Activated naive CD8-positive, alpha-beta T cell treated with anti-CD3 and anti-CD28 coated beads for 36 hours (primary cell): ENCODE results near the gene ANKRD13A. TPM values are rescaled to one million over a fixed set of nuclear protein-coding genes. Genes with fewer than 3 reads are reported as not detected.
"Not testable (repeated sequence)": the region's sequence is repeated elsewhere in the genome, so short reads cannot be mapped to it uniquely, and the experiment has no call there.

Experiments
- DNase-seq: peaks from one replicate; pipeline ENCODE4 v3.0.0; 2021
- H3K27ac Mint-ChIP-seq: one replicate; pipeline ENCODE4 v1.8.0; 2022; ENCODE audit warnings: mild to moderate bottlenecking, moderate library complexity, mixed read lengths
- H3K27me3 Mint-ChIP-seq: one replicate; pipeline ENCODE4 v1.8.0; 2022; ENCODE audit warnings: mild to moderate bottlenecking, mixed read lengths
- H3K36me3 Mint-ChIP-seq: one replicate; pipeline ENCODE4 v1.8.0; 2021; ENCODE audit warnings: mild to moderate bottlenecking, mixed read lengths
- H3K4me1 Mint-ChIP-seq: one replicate; pipeline ENCODE4 v1.8.0; 2021; ENCODE audit warnings: mixed read lengths
- H3K4me3 Mint-ChIP-seq: one replicate; pipeline ENCODE4 v1.8.0; 2022; ENCODE audit warnings: mild to moderate bottlenecking, moderate library complexity, mixed read lengths
- H3K9me3 Mint-ChIP-seq: one replicate; pipeline ENCODE4 v1.8.0; 2022; ENCODE audit warnings: mixed read lengths
- total RNA-seq, 2 experiments: library from RNA; stranded (reverse); gene quantifications; one replicate each; pipeline ENCODE4 v1.2.3, GENCODE V29; 2021

ANKRD13A gene
- total RNA-seq, 2 experiments from 2014 or later = 36.8 to 43.6 TPM

DNA sequence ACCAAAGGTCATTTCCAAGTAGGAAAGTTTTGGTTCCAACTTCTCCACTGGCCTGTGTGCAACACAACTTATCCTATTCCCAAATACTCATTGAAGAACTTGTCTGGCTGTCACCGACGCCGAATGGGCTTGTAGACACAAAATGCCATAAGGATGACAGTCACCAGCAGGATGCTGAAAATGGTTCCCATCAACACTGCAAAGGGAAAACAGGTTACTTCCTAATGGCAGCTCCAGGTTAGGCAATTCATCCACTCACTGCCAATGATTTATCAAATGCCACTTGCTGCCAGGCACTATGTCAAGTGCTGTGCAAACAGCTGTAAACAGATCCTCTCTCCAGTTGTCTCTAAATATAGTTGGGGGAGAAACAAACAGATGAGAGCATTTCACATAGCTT, 43.0 kb downstream of the ANKRD13A start:
- H3K4me1 Mint-ChIP-seq = peaks cover 35% of the 10 kb centered on the region
- DNase-seq = no peak
- peaks cover 20% of the 10 kb centered on the region for H3K36me3 Mint-ChIP-seq
- no peaks in the 10 kb centered on the region for H3K9me3 Mint-ChIP-seq
- H3K27ac Mint-ChIP-seq = peak overlapping the region; percentile 83
- no peaks in the 10 kb centered on the region for H3K27me3 Mint-ChIP-seq
- no peak overlapping the region for H3K4me3 Mint-ChIP-seq

DNA sequence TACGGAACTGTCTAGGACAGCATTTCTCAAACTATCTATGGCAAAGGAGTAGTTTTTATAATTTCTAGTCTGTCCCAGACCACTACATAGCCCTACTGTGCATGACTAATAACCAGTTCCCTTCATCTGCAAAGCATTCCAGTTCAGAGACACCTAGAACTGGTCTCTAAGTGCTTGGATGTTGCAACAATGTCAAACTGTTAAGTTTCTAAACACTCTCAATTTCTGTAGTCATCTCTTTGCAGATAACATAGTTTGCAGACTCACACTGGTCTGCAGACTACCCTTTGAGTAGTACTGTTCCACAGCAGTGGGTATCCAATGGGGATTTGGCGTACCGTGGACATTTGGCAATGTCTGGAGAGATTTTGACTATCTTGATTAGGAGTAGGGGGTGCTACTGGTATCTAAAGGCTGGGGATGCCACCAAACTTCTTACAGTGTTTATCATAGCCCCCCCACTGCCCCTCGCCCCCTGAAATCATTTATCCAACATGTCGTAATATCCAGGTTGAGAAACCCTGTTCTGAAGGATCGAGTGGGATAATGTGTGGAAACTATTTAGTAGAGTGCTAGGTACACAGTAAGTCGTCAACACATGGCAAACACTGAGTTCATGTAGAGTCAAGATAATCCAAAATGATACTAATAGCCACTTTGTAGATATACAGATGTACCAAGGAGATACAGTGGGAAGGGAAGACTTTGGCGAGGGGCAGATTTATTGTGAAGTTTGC, 47.4 kb downstream of the ANKRD13A start:
- Mint-ChIP-seq H3K4me1 (peaks cover 25% of the 10 kb centered on the region), H3K27ac (peak overlapping the region; percentile 45)

GRCh38 chr12:110047297-110047940, 48.2 kb downstream of the ANKRD13A start:
- Mint-ChIP-seq H3K27me3 (no peaks in the 10 kb centered on the region), H3K9me3 (no peaks in the 10 kb centered on the region), H3K4me1 (peaks cover 25% of the 10 kb centered on the region), H3K36me3 (peaks cover 6% of the 10 kb centered on the region), H3K27ac (peak overlapping the region; percentile 93), H3K4me3 (peak overlapping the region; percentile 87)
- DNase-seq = no peak

More for the DNA sequence above, 47.4 kb downstream of the ANKRD13A start:
- Mint-ChIP-seq H3K27me3 (no peaks in the 10 kb centered on the region), H3K4me3 (peak overlapping the region; percentile 29), H3K36me3 (peaks cover 10% of the 10 kb centered on the region), H3K9me3 (no peaks in the 10 kb centered on the region)
- DNase-seq = no peak

- peak; percentile 90 for DNase-seq
- H3K27me3 Mint-ChIP-seq = no peaks in the 10 kb centered on the region
- H3K9me3 Mint-ChIP-seq = no peaks in the 10 kb centered on the region
- peak within 1 kb of the TSS; percentile 93 for H3K27ac Mint-ChIP-seq
- peaks cover 20% of the 10 kb centered on the region for H3K4me1 Mint-ChIP-seq
- peak within 1 kb of the TSS; percentile 87 for H3K4me3 Mint-ChIP-seq
- H3K36me3 Mint-ChIP-seq = no peaks in the 10 kb centered on the region
Observed at GRCh38 chr12:110048242-110049027, 49.2 kb downstream of the ANKRD13A start, which contains the start of gene C12orf76. C12orf76 (minus strand) TSS chr12:110048522; CDS start chr12:110048495, 27 bp downstream.

GRCh38 chr12:110049034-110049433, 49.8 kb downstream of the ANKRD13A start:
- H3K36me3 Mint-ChIP-seq, DNase-seq, H3K9me3 Mint-ChIP-seq, H3K27me3 Mint-ChIP-seq: not testable (repeated sequence)
- Mint-ChIP-seq H3K27ac (peak overlapping the region; percentile 93), H3K4me1 (peaks cover 20% of the 10 kb centered on the region), H3K4me3 (peak overlapping the region; percentile 87)

DNA sequence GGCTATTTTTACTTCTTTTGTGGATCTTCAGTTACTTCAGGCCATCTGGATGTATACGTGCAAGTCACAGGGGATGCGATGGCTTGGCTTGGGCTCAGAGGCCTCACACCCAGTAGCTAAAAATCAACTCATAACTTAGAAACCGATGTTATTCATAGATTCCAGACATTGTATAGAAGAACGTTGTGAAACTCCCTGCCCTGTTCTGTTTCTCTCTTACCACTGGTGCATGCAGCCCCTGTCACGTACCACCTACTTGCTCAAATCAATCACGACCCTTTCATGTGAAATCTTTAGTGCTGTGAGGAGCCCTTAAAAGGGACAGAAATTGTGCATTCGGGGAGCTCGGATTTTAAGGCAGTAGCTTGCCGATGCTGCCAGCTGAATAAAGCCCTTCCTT, 50.4 kb downstream of the ANKRD13A start:
- H3K4me3 Mint-ChIP-seq = not testable (repeated sequence)
- peaks cover 20% of the 10 kb centered on the region for H3K4me1 Mint-ChIP-seq
- H3K27ac Mint-ChIP-seq = peak overlapping the region; percentile 93

DNA sequence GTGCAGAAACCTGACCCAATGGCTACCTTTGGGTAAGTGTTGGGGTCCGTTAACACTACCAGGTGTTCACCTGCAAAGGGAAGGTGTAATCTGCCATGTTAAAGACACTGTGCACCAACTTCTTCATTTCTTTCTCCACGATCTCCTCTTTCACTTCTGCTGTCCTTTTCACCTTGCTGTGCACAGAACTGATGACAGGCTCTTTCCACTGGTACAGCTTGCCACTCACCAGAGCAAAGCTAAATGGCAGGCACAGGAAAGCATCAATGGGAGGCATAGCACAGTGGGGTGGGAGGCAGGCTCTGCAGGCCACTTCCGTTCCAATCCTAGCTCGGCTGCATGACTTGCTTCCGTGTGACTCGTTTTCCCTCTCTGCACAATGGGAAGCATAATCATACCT, 51.7 kb downstream of the ANKRD13A start:
- H3K9me3 Mint-ChIP-seq = no peaks in the 10 kb centered on the region
- H3K36me3 Mint-ChIP-seq = no peaks in the 10 kb centered on the region
- no peaks in the 10 kb centered on the region for H3K27me3 Mint-ChIP-seq
- no peak for DNase-seq
- H3K4me3 Mint-ChIP-seq = no peak overlapping the region
- peaks cover 23% of the 10 kb centered on the region for H3K4me1 Mint-ChIP-seq
- H3K27ac Mint-ChIP-seq = no peak overlapping the region

More for the DNA sequence above, 50.4 kb downstream of the ANKRD13A start:
- H3K27me3 Mint-ChIP-seq, H3K9me3 Mint-ChIP-seq, H3K36me3 Mint-ChIP-seq, DNase-seq: not testable (repeated sequence)

DNA sequence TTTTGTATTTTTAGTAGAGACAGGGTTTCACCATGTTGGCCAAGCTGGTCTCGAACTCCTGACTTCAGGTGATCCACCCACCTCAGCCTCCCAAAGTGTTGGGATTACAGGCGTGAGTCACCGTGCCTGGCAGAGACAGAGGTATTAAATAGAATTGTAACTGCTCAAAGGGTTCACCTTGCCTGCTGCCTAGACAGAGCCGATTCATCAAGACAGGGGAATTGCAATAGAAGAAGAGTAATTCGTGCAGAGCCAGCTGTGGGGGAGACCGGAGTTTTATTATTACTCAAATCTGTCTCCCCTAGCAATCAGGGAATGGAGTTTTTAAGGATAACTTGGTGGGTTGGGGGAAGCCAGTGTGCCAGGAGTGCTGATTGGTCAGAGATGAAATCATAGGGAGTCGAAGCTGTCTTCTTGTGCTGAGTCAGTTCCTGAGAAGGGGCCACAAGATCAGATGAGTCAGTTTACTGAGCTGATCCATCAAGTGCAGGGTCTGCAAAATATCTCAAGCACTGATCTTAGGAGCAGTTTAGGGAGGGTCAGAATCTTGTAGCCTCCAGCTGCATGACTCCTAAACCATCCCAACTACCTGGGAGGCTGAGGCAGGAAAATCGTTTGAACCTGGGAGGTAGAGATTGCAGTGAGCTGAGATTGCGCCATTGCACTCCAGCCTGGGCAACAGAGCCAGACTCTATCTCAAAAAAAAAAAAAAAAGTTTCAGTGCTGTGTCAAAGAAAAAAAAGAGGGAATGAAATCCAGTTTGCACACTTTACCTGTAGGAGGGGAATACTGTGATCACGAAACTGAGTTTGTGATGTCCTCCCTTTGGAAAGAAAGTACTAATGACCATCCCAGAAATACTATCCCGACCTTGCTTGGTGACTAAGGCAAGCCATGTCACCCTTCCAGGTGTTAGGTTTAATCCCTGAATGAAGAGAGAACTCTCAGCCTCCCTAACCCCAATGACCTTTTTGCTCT, 56.4 kb downstream of the ANKRD13A start:
- not testable (repeated sequence) for H3K27ac Mint-ChIP-seq, H3K36me3 Mint-ChIP-seq, H3K4me3 Mint-ChIP-seq, H3K9me3 Mint-ChIP-seq, H3K27me3 Mint-ChIP-seq, DNase-seq
- peaks cover 16% of the 10 kb centered on the region for H3K4me1 Mint-ChIP-seq

- not testable (repeated sequence) for H3K27ac Mint-ChIP-seq, DNase-seq, H3K27me3 Mint-ChIP-seq, H3K9me3 Mint-ChIP-seq, H3K36me3 Mint-ChIP-seq, H3K4me3 Mint-ChIP-seq
- H3K4me1 Mint-ChIP-seq = peaks cover 16% of the 10 kb centered on the region
Observed at GRCh38 chr12:110056643-110057042, 57.4 kb downstream of the ANKRD13A start.

DNA sequence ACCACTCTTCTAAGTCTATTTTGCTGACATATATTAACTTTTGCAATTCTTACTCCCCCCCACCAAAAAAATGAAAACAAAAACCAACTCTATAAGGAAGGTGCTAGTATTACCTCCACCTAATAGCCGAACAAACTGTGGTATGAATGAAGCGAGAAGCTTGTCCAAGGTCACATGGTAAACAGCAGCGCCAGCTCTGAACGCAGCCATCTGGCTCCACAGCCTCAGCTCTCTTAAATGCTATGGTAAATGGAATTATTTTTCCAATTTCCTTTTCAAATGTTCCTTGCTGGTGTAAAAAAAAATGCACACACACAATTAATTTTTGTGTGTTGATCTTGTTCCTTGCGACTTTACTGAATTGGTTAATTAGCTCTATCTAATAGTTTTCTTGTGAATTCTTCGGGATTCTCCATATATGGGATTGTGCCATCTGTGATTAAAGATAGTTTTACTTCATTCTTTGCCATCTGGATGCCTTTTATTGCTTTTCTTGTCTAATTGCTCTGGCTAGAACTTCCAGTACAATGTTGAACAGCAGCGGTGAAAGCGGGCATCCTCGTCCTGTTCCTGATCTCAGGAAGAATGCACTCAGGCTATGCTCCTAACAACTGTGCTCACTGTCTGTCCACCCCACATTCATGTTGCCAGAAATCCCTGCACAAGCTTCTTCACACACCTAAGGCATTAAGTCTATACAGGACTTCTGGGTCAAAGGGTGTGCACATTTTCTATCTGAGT, 59.8 kb downstream of the ANKRD13A start:
- H3K27me3 Mint-ChIP-seq = no peaks in the 10 kb centered on the region
- H3K9me3 Mint-ChIP-seq = no peaks in the 10 kb centered on the region
- H3K4me1 Mint-ChIP-seq = peaks cover 16% of the 10 kb centered on the region
- H3K4me3 Mint-ChIP-seq = no peak overlapping the region
- no peak for DNase-seq
- no peaks in the 10 kb centered on the region for H3K36me3 Mint-ChIP-seq
- H3K27ac Mint-ChIP-seq = no peak overlapping the region

DNA sequence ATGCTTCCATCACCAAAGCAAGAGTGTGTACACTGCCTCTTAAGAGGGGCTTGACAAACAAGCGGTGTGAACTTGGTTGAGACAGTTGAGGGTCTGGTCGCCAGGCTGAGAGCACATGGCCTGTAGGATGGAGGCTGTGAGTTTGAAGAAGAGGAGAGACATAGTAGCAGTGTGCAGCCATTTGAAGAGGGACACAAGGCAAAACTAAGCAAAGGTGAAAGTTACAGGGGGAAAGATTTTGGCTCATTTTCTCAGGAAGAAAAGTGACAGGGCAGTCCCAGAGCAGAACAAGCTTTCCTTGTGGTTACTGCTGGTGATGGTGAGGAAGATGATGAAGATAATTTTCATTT, 60.4 kb downstream of the ANKRD13A start:
- Mint-ChIP-seq H3K4me3 (no peak overlapping the region), H3K36me3 (no peaks in the 10 kb centered on the region), H3K4me1 (peaks cover 16% of the 10 kb centered on the region), H3K9me3 (no peaks in the 10 kb centered on the region), H3K27me3 (no peaks in the 10 kb centered on the region), H3K27ac (no peak overlapping the region)
- no peak for DNase-seq

GRCh38 chr12:110062241-110062640, 63.0 kb downstream of the ANKRD13A start:
- Mint-ChIP-seq H3K36me3 (no peaks in the 10 kb centered on the region), H3K27ac (no peak overlapping the region), H3K4me3 (no peak overlapping the region), H3K4me1 (peaks cover 14% of the 10 kb centered on the region), H3K27me3 (no peaks in the 10 kb centered on the region), H3K9me3 (no peaks in the 10 kb centered on the region)
- DNase-seq = no peak

DNA sequence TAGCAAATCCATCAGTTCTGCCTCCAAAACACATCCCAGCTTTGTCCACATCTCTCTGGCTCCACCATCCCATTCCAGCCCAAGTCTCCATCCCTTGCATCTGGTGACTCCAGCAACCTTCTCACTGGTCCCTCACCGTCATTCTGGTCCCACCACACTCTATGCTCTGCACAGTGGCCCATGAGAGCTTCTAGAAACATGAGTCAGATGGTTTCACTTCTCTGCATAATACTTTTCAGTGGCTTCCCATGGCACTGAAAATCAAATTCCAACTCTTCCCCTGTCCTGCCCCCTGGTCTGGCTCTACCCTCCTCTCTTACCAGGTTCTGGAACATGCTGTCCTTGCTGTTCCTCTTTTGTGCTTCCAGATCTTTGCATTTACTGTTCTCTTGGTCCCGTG, 66.3 kb downstream of the ANKRD13A start:
- peaks cover 8% of the 10 kb centered on the region for H3K4me1 Mint-ChIP-seq
- H3K9me3 Mint-ChIP-seq = no peaks in the 10 kb centered on the region
- H3K27me3 Mint-ChIP-seq = no peaks in the 10 kb centered on the region
- H3K4me3 Mint-ChIP-seq = no peak overlapping the region
- no peak overlapping the region for H3K27ac Mint-ChIP-seq
- no peaks in the 10 kb centered on the region for H3K36me3 Mint-ChIP-seq
- DNase-seq = no peak

- no peaks in the 10 kb centered on the region for H3K9me3 Mint-ChIP-seq
- DNase-seq = no peak
- no peak overlapping the region for H3K4me3 Mint-ChIP-seq
- no peaks in the 10 kb centered on the region for H3K27me3 Mint-ChIP-seq
- peaks cover 9% of the 10 kb centered on the region for H3K4me1 Mint-ChIP-seq
- H3K36me3 Mint-ChIP-seq = peaks cover 4% of the 10 kb centered on the region
- no peak overlapping the region for H3K27ac Mint-ChIP-seq
Observed at GRCh38 chr12:110067531-110067930, 68.3 kb downstream of the ANKRD13A start.
